Keratinocyte (primary cell): ENCODE results near the gene AHCY.

Experiments used
- CTCF ChIP-seq, 3 experiments: IDR thresholded peaks in 1 of 3; conservative IDR thresholded peaks in 1 of 3; optimal IDR thresholded peaks in 1 of 3; 2 replicates in 2 of 3; 3 replicates in 1 of 3; pipeline versions ENCODE3 to v1.5.1; 2011; ENCODE audit warnings: low read length in 3 of 3, mild to moderate bottlenecking in 3 of 3, moderate library complexity in 2 of 3, control low read depth in 1 of 3, inconsistent platforms in 1 of 3; ENCODE audit not compliant: insufficient read depth in 2 of 3; ENCODE audit errors: extremely low read depth in 1 of 3
- EZH2 ChIP-seq: IDR thresholded peaks from one replicate; pipeline ENCODE4 v1.6.1; 2012; ENCODE audit warnings: inconsistent platforms, mild to moderate bottlenecking, low read length, moderate library complexity

GRCh38 chr20:34337982-34338726 is 35.0 kb upstream of the AHCY start:
- TF ChIP-seq EZH2 (no peak), CTCF (optimal IDR thresholded peaks at IDR 0.05 in 1 of 3, IDR thresholded peaks at IDR 0.05 in 1 of 3, conservative IDR thresholded peaks at IDR 0.05 in 1 of 3; ENCODE audit: extremely low read depth in 1 of 3, insufficient read depth in 2 of 3, low read length in 3 of 3) (no peak)
